Epithelial cell of proximal tubule (primary cell): Measurements from ENCODE around the gene PATZ1. TPM values are rescaled to one million over a fixed set of nuclear protein-coding genes. Genes with fewer than 3 reads are reported as not detected.

ENCODE experiments used
- DNase-seq: peaks from one replicate; pipeline ENCODE4 v3.0.0-alpha.2; 2011; ENCODE audit warnings: low read depth
- H3K4me3 ChIP-seq: 2 replicates; pipeline ENCODE4 v1.5.1; 2011; ENCODE audit warnings: low read depth, mild to moderate bottlenecking, low read length
- CTCF ChIP-seq: conservative IDR thresholded peaks from 2 replicates; pipeline ENCODE4 v1.5.1; 2012; ENCODE audit warnings: low read depth, mild to moderate bottlenecking, low read length
- total RNA-seq: library from RNA; depleted of rRNA; stranded (reverse); fragments of >200 nt; gene quantifications from 2 replicates; pipeline ENCODE4 v1.2.3, GENCODE V29; 2015

PATZ1 gene
- total RNA-seq, 1 donor from 2014 or later = 30.8 TPM

DNA sequence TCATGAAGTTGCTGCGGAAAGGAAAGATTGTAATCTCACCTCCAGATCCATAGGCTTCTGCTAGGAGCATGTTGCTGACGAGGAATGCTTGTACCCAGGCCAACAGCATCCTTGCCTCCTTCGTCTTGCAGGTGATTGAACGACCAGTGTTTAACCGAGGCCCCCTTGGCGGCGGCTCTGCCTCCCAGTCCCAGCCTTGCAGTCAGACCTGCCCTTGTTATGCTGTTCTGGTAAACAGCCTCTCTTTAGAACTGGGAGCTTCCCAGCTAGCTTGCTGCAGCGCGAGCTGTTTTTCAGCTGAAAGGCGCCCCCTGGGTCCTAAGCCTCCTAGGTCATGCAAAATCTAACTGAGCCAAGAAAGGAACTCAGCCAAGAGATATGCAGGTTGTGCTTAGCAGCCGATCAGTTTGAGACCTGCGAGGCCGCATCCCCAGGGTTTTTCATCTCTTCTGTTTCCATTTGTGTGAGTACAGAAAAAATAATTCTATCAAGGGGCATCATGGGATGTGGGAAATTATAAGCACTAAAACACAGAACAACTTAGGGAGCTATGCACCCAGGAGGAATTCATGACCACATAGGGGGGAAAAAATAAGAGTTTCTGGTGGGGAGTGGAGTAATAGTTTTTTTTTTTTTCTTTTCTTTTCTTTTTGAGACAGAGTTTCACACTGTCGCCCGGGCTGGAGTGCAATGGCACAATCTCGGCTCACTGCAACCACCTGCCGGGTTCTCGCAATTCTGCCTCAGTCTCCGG lies 53.7 kb downstream of the PATZ1 start, which contains the start of gene PIK3IP1:
Gene PIK3IP1 (minus strand): TSS at position 253 of the 754 bp plus-strand sequence. CDS start 144 bp downstream, at position 109.
- no peak for DNase-seq
- TF ChIP-seq CTCF = peak; percentile 52
- peak within 1 kb of the TSS; percentile 70 for H3K4me3 ChIP-seq

GRCh38 chr22:31291481-31292235 lies 54.5 kb downstream of the PATZ1 start:
- DNase-seq = no peak
- TF ChIP-seq CTCF = no peak
- peak overlapping the region; percentile 70 for H3K4me3 ChIP-seq

- peak overlapping the region; percentile 70 for H3K4me3 ChIP-seq
- TF ChIP-seq CTCF = no peak
- DNase-seq = no peak
Measured at GRCh38 chr22:31290494-31291471, 55.4 kb downstream of the PATZ1 start.

DNA sequence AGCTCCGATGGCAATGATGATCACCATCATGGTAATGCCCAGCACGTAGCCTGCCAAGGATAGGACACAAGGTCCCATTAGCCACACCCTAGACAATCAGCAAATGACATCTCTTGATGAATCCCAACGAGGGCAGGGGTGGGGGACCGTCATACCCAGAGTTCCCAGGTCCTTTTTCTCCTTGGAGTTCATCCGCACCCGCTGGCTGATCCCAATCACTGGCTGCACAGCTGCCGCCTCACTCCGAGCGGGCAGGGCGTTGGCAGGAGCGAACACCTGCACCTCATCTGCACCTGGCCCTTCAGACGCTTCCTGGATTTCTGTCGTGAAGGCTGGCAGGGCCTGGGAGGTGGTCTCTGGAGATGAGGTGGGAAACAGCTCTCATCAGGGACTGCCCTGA lies 56.8 kb downstream of the PATZ1 start:
- DNase-seq = no peak
- no peak overlapping the region for H3K4me3 ChIP-seq
- no peak for TF ChIP-seq CTCF

GRCh38 chr22:31288496-31289240 lies 57.5 kb downstream of the PATZ1 start:
- DNase-seq = no peak
- TF ChIP-seq CTCF = no peak

More at GRCh38 chr22:31288496-31289240, 57.5 kb downstream of the PATZ1 start:
- H3K4me3 ChIP-seq = no peak overlapping the region
